SK-N-SH (cell line): ENCODE measurements around the gene ACOXL. TPM values are rescaled to one million over a fixed set of nuclear protein-coding genes. Genes with fewer than 3 reads are reported as not detected.

Experiments
- CTCF ChIA-PET: fragments of 300-600, 350-600 bp; formaldehyde crosslinking; extraction: SDS; loops from one replicate; lab custom pipeline; 2021; lab: Yijun Ruan, JAX
- POLR2A ChIA-PET: fragments of 350-600 bp; sonication (Branson Sonifier 250); formaldehyde crosslinking; extraction: SDS; loops from one replicate; lab custom pipeline; 2020; ENCODE audit warnings: antibody characterized with exemption, inconsistent platforms; lab: Yijun Ruan, JAX
- DNase-seq: peaks from one replicate; pipeline ENCODE4 v3.0.0; 2012
- H2AFZ ChIP-seq: fragments of 200-600 bp; sonication (generic); 2 replicates; pipeline ENCODE4 v1.8.1; 2016; ENCODE audit warnings: antibody characterized with exemption, mild to moderate bottlenecking, low read depth
- H3F3A ChIP-seq: fragments of 200-600 bp; sonication (generic); replicated peaks from 2 replicates; pipeline ENCODE3; 2016; ENCODE audit warnings: antibody characterized with exemption, mild to moderate bottlenecking; ENCODE audit not compliant: insufficient read depth
- H3K27ac ChIP-seq, 2 experiments: fragments of 200-500 bp in 1 of 2; fragments of 200-600 bp in 1 of 2; sonication (Bioruptor generic) in 1 of 2; sonication (generic), shearing (Covaris generic) in 1 of 2; 2 replicates each; pipeline versions ENCODE4 v1.5.1 to v1.6.1; 2014 to 2016; ENCODE audit warnings: low read depth in 2 of 2, inconsistent platforms in 1 of 2, low read length in 1 of 2, mild to moderate bottlenecking in 1 of 2, mixed read lengths in 1 of 2
- H3K27me3 ChIP-seq: fragments of 200-600 bp; sonication (generic), shearing (Covaris generic); 2 replicates; pipeline ENCODE4 v1.6.1; 2016; ENCODE audit warnings: mixed run types; ENCODE audit not compliant: insufficient read depth
- H3K36me3 ChIP-seq, 2 experiments: fragments of 200-500 bp in 1 of 2; fragments of 200-600 bp in 1 of 2; sonication (Bioruptor generic) in 1 of 2; sonication (generic) in 1 of 2; replicated peaks in 1 of 2; 2 replicates each; pipeline versions ENCODE3 to v1.5.1; 2014 to 2016; ENCODE audit warnings: low read length in 1 of 2, mild to moderate bottlenecking in 1 of 2; ENCODE audit not compliant: insufficient read depth in 2 of 2, control insufficient read depth in 1 of 2
- H3K4me1 ChIP-seq, 2 experiments: fragments of 200-500 bp in 1 of 2; fragments of 200-600 bp in 1 of 2; sonication (Bioruptor generic) in 1 of 2; sonication (generic), shearing (Covaris generic) in 1 of 2; 2 replicates each; pipeline versions ENCODE4 v1.5.1 to v1.6.1; 2014 to 2016; ENCODE audit warnings: low read depth in 1 of 2, low read length in 1 of 2, mixed run types in 1 of 2; ENCODE audit not compliant: insufficient read depth in 2 of 2, control insufficient read depth in 1 of 2
- H3K4me2 ChIP-seq: fragments of 200-600 bp; sonication (generic), shearing (Covaris generic); 2 replicates; pipeline ENCODE4 v1.6.1; 2017; ENCODE audit warnings: mixed run types
- H3K4me3 ChIP-seq, 2 experiments: fragments of 200-500 bp in 1 of 2; fragments of 200-600 bp in 1 of 2; sonication (Bioruptor generic) in 1 of 2; sonication (generic), shearing (Covaris generic) in 1 of 2; 2 replicates each; pipeline versions ENCODE4 v1.5.1 to v1.8.1; 2014 to 2016; ENCODE audit warnings: low read depth in 2 of 2, inconsistent platforms in 1 of 2, low read length in 1 of 2, mild to moderate bottlenecking in 1 of 2, mixed read lengths in 1 of 2, moderate library complexity in 1 of 2
- H3K79me2 ChIP-seq: fragments of 200-600 bp; sonication (generic); 2 replicates; pipeline ENCODE4 v1.8.1; 2017; ENCODE audit warnings: mild to moderate bottlenecking; ENCODE audit not compliant: insufficient read depth
- H3K9ac ChIP-seq: fragments of 200-600 bp; sonication (generic); 2 replicates; pipeline ENCODE4 v1.6.1; 2017; ENCODE audit warnings: mixed run types
- H3K9me2 ChIP-seq: fragments of 200-600 bp; sonication (generic); 2 replicates; pipeline ENCODE4 v1.6.1; 2017; ENCODE audit warnings: mixed run types
- H3K9me3 ChIP-seq: fragments of 200-600 bp; sonication (generic); 2 replicates; pipeline ENCODE4 v1.6.1; 2017; ENCODE audit warnings: mixed run types, mild to moderate bottlenecking, moderate library complexity
- H4K20me1 ChIP-seq: fragments of 200-600 bp; sonication (generic); 2 replicates; pipeline ENCODE4 v1.6.1; 2017; ENCODE audit warnings: mild to moderate bottlenecking, mixed run types; ENCODE audit not compliant: insufficient read depth
- CHD2 ChIP-seq: fragments of 150-350 bp; IDR thresholded peaks from 2 replicates; pipeline ENCODE4 v1.6.1; 2018; ENCODE audit warnings: low read length; ENCODE audit not compliant: partially characterized antibody
- CTCF ChIP-seq: fragments of 200-600 bp; sonication (generic); IDR thresholded peaks from 2 replicates; pipeline ENCODE4 v1.6.1; 2017; ENCODE audit warnings: antibody characterized with exemption, mild to moderate bottlenecking, moderate library complexity
- ELF1 ChIP-seq: IDR thresholded peaks from 2 replicates; pipeline ENCODE4 v1.4.0; 2012
- EP300 ChIP-seq, 2 experiments: IDR thresholded peaks; 2 replicates each; pipeline versions ENCODE4 v1.4.0 to v1.6.1; 2012; ENCODE audit warnings: borderline replicate concordance in 1 of 2, low read depth in 1 of 2, low read length in 1 of 2
- EZH2phosphoT487 ChIP-seq: fragments of 200-600 bp; sonication (generic); IDR thresholded peaks from 2 replicates; pipeline ENCODE4 v1.6.1; 2017; ENCODE audit warnings: low read depth, mixed run types, mild to moderate bottlenecking, antibody characterized with exemption, moderate library complexity, borderline replicate concordance
- FOXJ3 ChIP-seq: sonication (generic); formaldehyde crosslinking; IDR thresholded peaks from 2 replicates; pipeline ENCODE4 v1.5.1; 2020; ENCODE audit warnings: mild to moderate bottlenecking, missing genetic modification reagents
- NRF1 ChIP-seq: IDR thresholded peaks from 2 replicates; pipeline ENCODE4 v1.6.1; 2012; ENCODE audit warnings: low read depth, mild to moderate bottlenecking, low read length
- POLR2AphosphoS5 ChIP-seq: IDR thresholded peaks from 2 replicates; pipeline ENCODE4 v1.6.1; 2012; ENCODE audit warnings: low read depth, low read length
- REST ChIP-seq: IDR thresholded peaks from 2 replicates; pipeline ENCODE4 v1.6.1; 2012; ENCODE audit warnings: mild to moderate bottlenecking, low read depth, low read length, moderate library complexity
- RFX5 ChIP-seq: IDR thresholded peaks from 2 replicates; pipeline ENCODE4 v1.6.1; 2012; ENCODE audit warnings: mild to moderate bottlenecking, improper control_type of control experiment, low read length
- RXRA ChIP-seq: IDR thresholded peaks from 2 replicates; pipeline ENCODE4 v1.4.0; 2012; ENCODE audit warnings: low read depth, mild to moderate bottlenecking, borderline replicate concordance
- SIN3A ChIP-seq: IDR thresholded peaks from 2 replicates; pipeline ENCODE4 v1.6.1; 2012; ENCODE audit warnings: low read depth, mild to moderate bottlenecking, low read length, moderate library complexity, borderline replicate concordance
- TAF1 ChIP-seq: IDR thresholded peaks from 2 replicates; pipeline ENCODE4 v1.6.1; 2012; ENCODE audit warnings: low read depth, mild to moderate bottlenecking, low read length, moderate library complexity, borderline replicate concordance
- TCF12 ChIP-seq: IDR thresholded peaks from 2 replicates; pipeline ENCODE4 v1.4.0; 2012
- TEAD4 ChIP-seq: IDR thresholded peaks from 2 replicates; pipeline ENCODE4 v1.4.0; 2012; ENCODE audit warnings: mild to moderate bottlenecking, borderline replicate concordance; ENCODE audit not compliant: insufficient read depth
- WGBS: methylation state at CpG from one replicate; pipeline ENCODE4 v1.1.6; 2017; ENCODE audit warnings: low lambda C conversion rate; 5-methylcytosine and 5-hydroxymethylcytosine counted together
- polyA plus RNA-seq, 3 experiments: library from polyadenylated mRNA; depleted of rRNA; stranded (reverse); fragments of >200 nt; gene quantifications; 2 replicates each; pipeline ENCODE4 v1.2.3, GENCODE V29; 2012

ACOXL gene
- polyA plus RNA-seq, 1 of the 3 experiments (the other 2 are of a cell fraction) = not detected

- TF ChIP-seq CHD2 = no peak
- no peak for TF ChIP-seq NRF1
- TF ChIP-seq RFX5 = no peak
- no peak for TF ChIP-seq RXRA
- no peak for TF ChIP-seq TEAD4
- TF ChIP-seq REST = no peak
- no peak for TF ChIP-seq EP300 (IDR thresholded peaks at IDR 0.05; ENCODE audit: borderline replicate concordance in 1 of 2, low read depth in 1 of 2, low read length in 1 of 2)
- TF ChIP-seq ELF1 = no peak
- no peak for TF ChIP-seq EZH2phosphoT487
- TF ChIP-seq CTCF = no peak
- no peak for TF ChIP-seq POLR2AphosphoS5
- no peak for TF ChIP-seq TCF12
- no peak for TF ChIP-seq FOXJ3 (CRISPR knock-in tag)
- no peak for TF ChIP-seq TAF1
- TF ChIP-seq SIN3A = no peak
- CTCF ChIA-PET = no interaction called here
- Histone ChIP-seq H3K9me3 (no peaks in the 10 kb centered on the region), H3K4me3 (no peak overlapping the region), H3K4me1 (peaks cover 0 to 13% of the 10 kb centered on the region in 2 experiments; a peak in 1 of 4 replicates), H4K20me1 (no peaks in the 10 kb centered on the region), H3K79me2 (no peaks in the 10 kb centered on the region), H3K9me2 (no peaks in the 10 kb centered on the region), H3K4me2 (no peak overlapping the region), H2AFZ (no peak overlapping the region), H3K27me3 (peaks cover 62% of the 10 kb centered on the region), H3K9ac (no peak overlapping the region), H3K36me3 (no peaks in the 10 kb centered on the region), H3F3A (no peaks in the 10 kb centered on the region), H3K27ac (no peak overlapping the region)
- DNase-seq = no peak
- POLR2A ChIA-PET = no interaction called here
- 51% methylated on average over 6 of the region's 7 CpGs for WGBS
These were observed 3.3 kb upstream of the ACOXL start for GRCh38 chr2:110729106-110729505.
